Osteocyte (in vitro differentiated cells): ENCODE data around the gene NOMO2. TPM values are rescaled to one million over a fixed set of nuclear protein-coding genes. Genes with fewer than 3 reads are reported as not detected.
"Not testable (repeated sequence)": the region's sequence is repeated elsewhere in the genome, so short reads cannot be mapped to it uniquely, and the experiment has no call there.

ENCODE experiments used
- DNase-seq: peaks from one replicate; pipeline ENCODE4 v3.0.0; 2021; ENCODE audit warnings: mixed read lengths; ENCODE audit not compliant: unreplicated experiment; ENCODE audit errors: extremely low spot score
- H3K27ac Mint-ChIP-seq: one replicate; pipeline ENCODE4 v1.8.0; 2021; ENCODE audit warnings: mild to moderate bottlenecking, mixed read lengths; ENCODE audit not compliant: unreplicated experiment
- H3K27me3 Mint-ChIP-seq: one replicate; pipeline ENCODE4 v1.8.0; 2021; ENCODE audit warnings: mixed read lengths; ENCODE audit not compliant: unreplicated experiment
- H3K36me3 Mint-ChIP-seq: one replicate; pipeline ENCODE4 v1.8.0; 2021; ENCODE audit warnings: mixed read lengths; ENCODE audit not compliant: unreplicated experiment
- H3K4me1 Mint-ChIP-seq: one replicate; pipeline ENCODE4 v1.8.0; 2021; ENCODE audit warnings: mixed read lengths; ENCODE audit not compliant: unreplicated experiment
- H3K4me3 Mint-ChIP-seq: one replicate; pipeline ENCODE4 v1.8.0; 2021; ENCODE audit warnings: mild to moderate bottlenecking, moderate library complexity, mixed read lengths; ENCODE audit not compliant: unreplicated experiment
- H3K9me3 Mint-ChIP-seq: one replicate; pipeline ENCODE4 v1.8.0; 2021; ENCODE audit warnings: mixed read lengths; ENCODE audit not compliant: unreplicated experiment
- total RNA-seq: library from RNA; stranded (reverse); gene quantifications from 2 replicates; pipeline ENCODE4 v1.2.1, GENCODE V29; 2021
- TF ChIP-seq, protein P1 (sequence below): fragments of 200-600 bp; sonication (generic); IDR thresholded peaks from 2 replicates; pipeline ENCODE4 v1.5.0; 2021; ENCODE audit warnings: antibody characterized with exemption, mild to moderate bottlenecking, moderate library complexity

The NOMO2 gene
- total RNA-seq, 1 donor from 2014 or later = 142 TPM

- not testable (repeated sequence) for H3K27me3 Mint-ChIP-seq, H3K36me3 Mint-ChIP-seq, H3K27ac Mint-ChIP-seq, H3K9me3 Mint-ChIP-seq, H3K4me3 Mint-ChIP-seq, H3K4me1 Mint-ChIP-seq, DNase-seq
- TF ChIP-seq, protein P1, sequence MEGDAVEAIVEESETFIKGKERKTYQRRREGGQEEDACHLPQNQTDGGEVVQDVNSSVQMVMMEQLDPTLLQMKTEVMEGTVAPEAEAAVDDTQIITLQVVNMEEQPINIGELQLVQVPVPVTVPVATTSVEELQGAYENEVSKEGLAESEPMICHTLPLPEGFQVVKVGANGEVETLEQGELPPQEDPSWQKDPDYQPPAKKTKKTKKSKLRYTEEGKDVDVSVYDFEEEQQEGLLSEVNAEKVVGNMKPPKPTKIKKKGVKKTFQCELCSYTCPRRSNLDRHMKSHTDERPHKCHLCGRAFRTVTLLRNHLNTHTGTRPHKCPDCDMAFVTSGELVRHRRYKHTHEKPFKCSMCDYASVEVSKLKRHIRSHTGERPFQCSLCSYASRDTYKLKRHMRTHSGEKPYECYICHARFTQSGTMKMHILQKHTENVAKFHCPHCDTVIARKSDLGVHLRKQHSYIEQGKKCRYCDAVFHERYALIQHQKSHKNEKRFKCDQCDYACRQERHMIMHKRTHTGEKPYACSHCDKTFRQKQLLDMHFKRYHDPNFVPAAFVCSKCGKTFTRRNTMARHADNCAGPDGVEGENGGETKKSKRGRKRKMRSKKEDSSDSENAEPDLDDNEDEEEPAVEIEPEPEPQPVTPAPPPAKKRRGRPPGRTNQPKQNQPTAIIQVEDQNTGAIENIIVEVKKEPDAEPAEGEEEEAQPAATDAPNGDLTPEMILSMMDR = peak; percentile 29
Observed at GRCh38 chr16:18591908-18592307, 30.0 kb upstream of the NOMO2 start.

DNA sequence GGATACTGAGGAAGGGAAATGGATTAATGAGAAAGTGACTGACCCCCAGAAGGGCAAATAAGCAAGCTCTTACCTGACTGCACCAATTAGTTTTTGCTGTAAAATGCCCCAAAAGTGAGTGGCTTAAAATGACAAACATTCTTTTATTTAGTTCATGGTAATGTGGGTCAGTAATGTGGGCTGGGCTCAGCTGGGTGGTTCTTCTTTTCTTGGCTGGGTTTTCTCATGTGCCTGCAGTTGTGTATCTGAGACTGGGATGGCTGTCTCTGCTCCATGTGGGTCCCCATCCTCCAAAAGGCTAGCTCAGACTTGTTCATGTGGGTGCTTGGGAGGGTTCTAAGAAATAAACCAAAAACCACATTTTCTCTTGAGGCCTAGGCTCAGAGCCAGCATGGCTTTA is 29.5 kb upstream of the NOMO2 start:
- H3K36me3 Mint-ChIP-seq, H3K9me3 Mint-ChIP-seq, H3K27me3 Mint-ChIP-seq, H3K27ac Mint-ChIP-seq, H3K4me3 Mint-ChIP-seq, DNase-seq, H3K4me1 Mint-ChIP-seq: not testable (repeated sequence)

GRCh38 chr16:18589806-18590205 is 27.9 kb upstream of the NOMO2 start:
- H3K4me1 Mint-ChIP-seq, H3K27me3 Mint-ChIP-seq, DNase-seq, H3K36me3 Mint-ChIP-seq, H3K27ac Mint-ChIP-seq, H3K4me3 Mint-ChIP-seq, H3K9me3 Mint-ChIP-seq: not testable (repeated sequence)

GRCh38 chr16:18586560-18587540 is 25.0 kb upstream of the NOMO2 start:
- not testable (repeated sequence) for H3K4me3 Mint-ChIP-seq, H3K36me3 Mint-ChIP-seq, H3K27me3 Mint-ChIP-seq, H3K9me3 Mint-ChIP-seq, H3K4me1 Mint-ChIP-seq, H3K27ac Mint-ChIP-seq, DNase-seq

DNA sequence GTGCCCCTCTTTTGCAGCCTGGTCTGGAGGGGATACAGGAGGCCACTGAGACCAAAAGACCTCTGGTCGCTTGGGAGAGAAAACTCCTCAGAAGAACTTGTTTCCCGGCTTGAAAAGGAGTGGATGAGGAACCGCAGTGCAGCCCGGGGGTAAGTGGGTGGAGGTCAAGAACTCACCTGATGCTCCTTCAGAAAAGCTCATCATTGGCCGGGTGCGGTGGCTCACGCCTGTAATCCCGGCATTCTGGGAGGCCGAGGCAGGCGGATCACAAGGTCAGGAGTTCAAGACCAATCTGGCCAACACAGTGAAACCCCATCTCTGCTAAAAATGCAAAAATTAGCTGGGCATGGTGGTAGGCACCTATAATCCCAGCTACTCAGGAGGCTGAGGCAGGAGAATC is 23.9 kb upstream of the NOMO2 start:
- not testable (repeated sequence) for DNase-seq, H3K4me1 Mint-ChIP-seq, H3K36me3 Mint-ChIP-seq, H3K9me3 Mint-ChIP-seq, H3K27ac Mint-ChIP-seq, H3K27me3 Mint-ChIP-seq, H3K4me3 Mint-ChIP-seq

DNA sequence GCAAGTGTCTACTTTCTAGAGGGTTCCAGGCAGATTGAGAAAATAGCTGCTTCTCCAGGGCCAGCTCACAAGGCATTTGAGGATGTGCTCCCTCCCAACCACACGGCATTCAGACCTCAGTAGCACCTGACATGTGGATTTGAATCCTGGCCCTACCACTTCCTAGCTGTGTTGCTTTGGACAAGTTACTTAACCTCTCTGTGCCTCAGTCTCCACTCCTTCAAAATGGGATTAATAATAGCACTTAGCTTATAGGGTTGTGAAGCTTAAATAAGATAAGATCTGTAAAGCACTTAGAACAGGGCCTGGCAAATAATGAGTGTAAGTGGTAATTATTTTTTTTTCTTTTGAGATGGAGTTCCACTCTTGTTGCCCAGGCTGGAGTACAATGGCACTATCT is 21.0 kb upstream of the NOMO2 start:
- Mint-ChIP-seq H3K27ac (no peak overlapping the region), H3K27me3 (no peaks in the 10 kb centered on the region), H3K36me3 (no peaks in the 10 kb centered on the region), H3K4me3 (no peak overlapping the region), H3K9me3 (no peaks in the 10 kb centered on the region), H3K4me1 (no peaks in the 10 kb centered on the region)
- TF ChIP-seq, protein P1 = no peak
- no peak for DNase-seq

DNA sequence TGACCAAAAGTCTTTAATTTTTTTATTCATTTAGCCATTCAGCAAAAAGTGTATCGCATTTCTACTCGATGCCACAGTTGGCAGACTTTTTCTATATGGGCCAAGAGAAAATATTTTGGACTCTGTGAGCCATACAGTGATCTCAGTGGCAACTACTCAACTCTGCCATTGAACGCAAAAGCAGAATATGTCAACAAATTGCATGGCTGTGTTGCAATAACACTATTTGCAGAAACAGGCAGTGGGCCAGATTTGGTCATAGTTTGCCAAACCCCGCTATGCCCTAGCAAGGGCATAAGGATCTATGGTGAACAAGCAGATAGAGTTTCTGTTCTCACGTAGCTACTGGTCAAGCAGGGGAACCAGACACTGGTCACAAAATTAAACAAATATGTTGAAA is 18.5 kb upstream of the NOMO2 start:
- not testable (repeated sequence) for H3K36me3 Mint-ChIP-seq, DNase-seq, H3K9me3 Mint-ChIP-seq, H3K27ac Mint-ChIP-seq, H3K4me3 Mint-ChIP-seq, H3K27me3 Mint-ChIP-seq, H3K4me1 Mint-ChIP-seq

- H3K27me3 Mint-ChIP-seq, H3K4me1 Mint-ChIP-seq, H3K9me3 Mint-ChIP-seq, DNase-seq, H3K36me3 Mint-ChIP-seq, H3K27ac Mint-ChIP-seq, H3K4me3 Mint-ChIP-seq: not testable (repeated sequence)
Observed at GRCh38 chr16:18579261-18579660, 17.4 kb upstream of the NOMO2 start.

DNA sequence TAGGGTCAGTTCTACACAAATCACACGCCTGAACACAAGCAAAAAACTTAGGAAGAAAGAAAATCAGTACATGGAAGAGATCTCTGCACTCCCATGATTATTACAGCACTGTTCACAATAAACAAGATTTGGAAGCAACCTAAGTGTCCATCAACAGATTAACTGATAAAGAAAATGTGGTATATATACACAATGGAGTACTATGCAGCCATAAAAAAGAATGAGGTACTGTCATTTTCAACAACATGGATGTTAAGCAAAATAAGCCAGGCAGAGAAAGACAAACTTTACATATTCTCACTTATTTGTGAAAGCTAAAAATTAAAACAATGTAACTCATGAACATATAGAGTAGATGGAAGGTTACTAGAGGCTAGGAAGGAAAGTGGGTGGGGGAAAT is 16.0 kb upstream of the NOMO2 start:
- not testable (repeated sequence) for H3K36me3 Mint-ChIP-seq, H3K9me3 Mint-ChIP-seq, DNase-seq, H3K27ac Mint-ChIP-seq, H3K27me3 Mint-ChIP-seq, H3K4me1 Mint-ChIP-seq, H3K4me3 Mint-ChIP-seq

DNA sequence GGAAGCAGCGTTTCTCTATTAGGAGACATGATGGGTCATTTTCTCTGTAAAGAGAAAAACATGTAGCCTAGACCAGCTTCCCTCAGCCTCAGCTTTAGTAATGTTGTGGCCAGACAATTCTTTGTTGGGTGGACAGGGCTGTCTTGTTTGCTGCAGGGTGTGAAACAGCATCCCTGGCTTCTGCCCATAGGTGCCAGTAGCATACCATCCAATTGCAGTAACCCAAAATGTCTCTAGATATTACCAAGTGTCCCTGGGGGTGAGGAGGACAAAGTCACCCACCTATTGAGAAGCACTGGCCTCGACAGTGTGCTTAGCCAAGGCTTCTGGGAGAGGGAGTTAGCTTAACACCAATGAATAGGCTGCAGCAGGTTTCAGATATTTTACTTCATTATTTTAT is 14.0 kb upstream of the NOMO2 start:
- H3K27me3 Mint-ChIP-seq, H3K4me1 Mint-ChIP-seq, DNase-seq, H3K9me3 Mint-ChIP-seq, H3K36me3 Mint-ChIP-seq, H3K27ac Mint-ChIP-seq, H3K4me3 Mint-ChIP-seq: not testable (repeated sequence)
